ENCODE data around the gene C19orf53. TPM values are rescaled to one million over a fixed set of nuclear protein-coding genes. Genes with fewer than 3 reads are reported as not detected.
A peak's percentile ranks its signal among the peaks of the same experiment; 100 is the strongest.

The C19orf53 gene
- total and polyA plus RNA-seq, 2 donors (not counting 1 experiment from before 2014, with no cell fraction given) = 58.8 to 146 TPM

DNA sequence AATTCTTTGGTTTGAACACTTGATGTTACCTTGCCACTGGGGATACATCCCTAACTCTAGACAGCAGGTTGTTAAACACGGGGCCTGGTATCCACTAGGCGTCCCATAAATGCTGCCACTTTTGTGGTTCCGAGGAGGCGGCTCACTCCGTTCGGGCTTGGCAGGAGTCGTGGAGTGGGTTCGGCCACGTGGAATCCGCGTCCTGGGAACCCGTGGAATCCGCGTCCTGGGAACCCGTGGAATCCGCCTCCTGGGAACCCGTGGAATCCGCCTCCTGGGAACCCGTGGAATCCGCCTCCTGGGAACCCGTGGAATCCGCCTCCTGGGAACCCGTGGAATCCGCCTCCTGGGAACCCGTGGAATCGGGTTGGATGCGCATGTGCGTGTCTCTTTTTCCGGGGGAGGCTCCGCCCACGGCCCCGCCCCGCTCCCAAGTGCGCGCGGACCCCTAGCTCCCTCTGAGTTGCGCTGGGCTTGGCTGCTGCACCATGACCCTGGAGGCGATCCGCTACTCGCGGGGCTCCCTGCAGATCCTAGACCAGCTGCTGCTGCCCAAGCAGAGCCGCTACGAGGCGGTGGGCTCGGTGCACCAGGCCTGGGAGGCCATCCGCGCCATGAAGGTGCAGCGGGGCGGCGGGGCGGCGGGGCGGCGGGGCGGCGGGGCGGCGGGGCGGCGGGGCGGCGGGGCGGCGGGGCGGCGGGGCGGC, 10.0 kb upstream of the C19orf53 start, which contains the start of gene MRI1:
MRI1 (plus strand) TSS at position 422 of the 707 bp plus-strand sequence; CDS start at position 489, 67 bp downstream.
- peaks cover 10% of the 10 kb centered on the region for H3K36me3 ChIP-seq (ENCODE audit: control insufficient read depth, insufficient read depth, low read length)
- H3K27ac ChIP-seq (ENCODE audit: insufficient read depth, low read length) = peak within 1 kb of the TSS; percentile 50

GRCh38 chr19:13764821-13765394, 9.3 kb upstream of the C19orf53 start:
- Histone ChIP-seq H3K79me2 (ENCODE audit: control insufficient read depth, insufficient read depth, low read length) (peaks cover 7% of the 10 kb centered on the region), H4K20me1 (ENCODE audit: control insufficient read depth, extremely low read depth, insufficient read depth, low read length) (no peaks in the 10 kb centered on the region), H3K9me3 (ENCODE audit: control insufficient read depth, insufficient read depth, low read depth, low read length) (no peaks in the 10 kb centered on the region), H2AFZ (ENCODE audit: low read length) (no peak overlapping the region), H3K4me2 (ENCODE audit: extremely low read depth, insufficient read depth, low read length) (peak overlapping the region; percentile 73), H3K9ac (ENCODE audit: insufficient read depth, low read length) (peak overlapping the region; percentile 52), H3K27ac (ENCODE audit: insufficient read depth, low read length) (no peak overlapping the region), H3K4me1 (ENCODE audit: control insufficient read depth, extremely low read depth, insufficient read depth, low read length) (peaks cover 4% of the 10 kb centered on the region), H3K27me3 (ENCODE audit: control insufficient read depth, insufficient read depth, low read length) (no peaks in the 10 kb centered on the region), H3K36me3 (ENCODE audit: control insufficient read depth, insufficient read depth, low read length) (peaks cover 10% of the 10 kb centered on the region), H3K4me3 (replicated peaks in 1 of 4; ENCODE audit: control extremely low read depth in 1 of 4, insufficient read depth in 1 of 4, low read depth in 3 of 4, low read length in 4 of 4) (peak overlapping the region; percentile 49 to 78 (median 64))
- DNase-seq (ENCODE audit: low read depth in 2 of 2) = no peak
- TF ChIP-seq EZH2 (IDR thresholded peaks at IDR 0.05; ENCODE audit: low read length, missing control alignments) = no peak
- TF ChIP-seq, protein P1, sequence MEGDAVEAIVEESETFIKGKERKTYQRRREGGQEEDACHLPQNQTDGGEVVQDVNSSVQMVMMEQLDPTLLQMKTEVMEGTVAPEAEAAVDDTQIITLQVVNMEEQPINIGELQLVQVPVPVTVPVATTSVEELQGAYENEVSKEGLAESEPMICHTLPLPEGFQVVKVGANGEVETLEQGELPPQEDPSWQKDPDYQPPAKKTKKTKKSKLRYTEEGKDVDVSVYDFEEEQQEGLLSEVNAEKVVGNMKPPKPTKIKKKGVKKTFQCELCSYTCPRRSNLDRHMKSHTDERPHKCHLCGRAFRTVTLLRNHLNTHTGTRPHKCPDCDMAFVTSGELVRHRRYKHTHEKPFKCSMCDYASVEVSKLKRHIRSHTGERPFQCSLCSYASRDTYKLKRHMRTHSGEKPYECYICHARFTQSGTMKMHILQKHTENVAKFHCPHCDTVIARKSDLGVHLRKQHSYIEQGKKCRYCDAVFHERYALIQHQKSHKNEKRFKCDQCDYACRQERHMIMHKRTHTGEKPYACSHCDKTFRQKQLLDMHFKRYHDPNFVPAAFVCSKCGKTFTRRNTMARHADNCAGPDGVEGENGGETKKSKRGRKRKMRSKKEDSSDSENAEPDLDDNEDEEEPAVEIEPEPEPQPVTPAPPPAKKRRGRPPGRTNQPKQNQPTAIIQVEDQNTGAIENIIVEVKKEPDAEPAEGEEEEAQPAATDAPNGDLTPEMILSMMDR (conservative IDR thresholded peaks at IDR 0.05 in 1 of 2, IDR thresholded peaks at IDR 0.05 in 1 of 2; ENCODE audit: low read depth in 1 of 2, low read length in 2 of 2) = no peak

More for the DNA sequence above, 10.0 kb upstream of the C19orf53 start, which contains the start of gene MRI1:
- peaks cover 4% of the 10 kb centered on the region for H3K4me1 ChIP-seq (ENCODE audit: control insufficient read depth, extremely low read depth, insufficient read depth, low read length)
- H3K4me3 ChIP-seq (replicated peaks in 1 of 4; ENCODE audit: control extremely low read depth in 1 of 4, insufficient read depth in 1 of 4, low read depth in 3 of 4, low read length in 4 of 4) = peak within 1 kb of the TSS; percentile 49 to 78 (median 64)
- H4K20me1 ChIP-seq (ENCODE audit: control insufficient read depth, extremely low read depth, insufficient read depth, low read length) = no peaks in the 10 kb centered on the region
- peaks cover 7% of the 10 kb centered on the region for H3K79me2 ChIP-seq (ENCODE audit: control insufficient read depth, insufficient read depth, low read length)
- H3K9me3 ChIP-seq (ENCODE audit: control insufficient read depth, insufficient read depth, low read depth, low read length) = no peaks in the 10 kb centered on the region
- peak within 1 kb of the TSS; percentile 73 for H3K4me2 ChIP-seq (ENCODE audit: extremely low read depth, insufficient read depth, low read length)
- peak within 1 kb of the TSS; percentile 69 for H2AFZ ChIP-seq (ENCODE audit: low read length)
- H3K27me3 ChIP-seq (ENCODE audit: control insufficient read depth, insufficient read depth, low read length) = no peaks in the 10 kb centered on the region
- H3K9ac ChIP-seq (ENCODE audit: insufficient read depth, low read length) = peak within 1 kb of the TSS; percentile 75
- TF ChIP-seq, protein P1 (conservative IDR thresholded peaks at IDR 0.05 in 1 of 2, IDR thresholded peaks at IDR 0.05 in 1 of 2; ENCODE audit: low read depth in 1 of 2, low read length in 2 of 2) = no peak
- TF ChIP-seq EZH2 (IDR thresholded peaks at IDR 0.05; ENCODE audit: low read length, missing control alignments) = no peak
- peak; percentile 66 to 72 for DNase-seq (ENCODE audit: low read depth in 2 of 2)

DNA sequence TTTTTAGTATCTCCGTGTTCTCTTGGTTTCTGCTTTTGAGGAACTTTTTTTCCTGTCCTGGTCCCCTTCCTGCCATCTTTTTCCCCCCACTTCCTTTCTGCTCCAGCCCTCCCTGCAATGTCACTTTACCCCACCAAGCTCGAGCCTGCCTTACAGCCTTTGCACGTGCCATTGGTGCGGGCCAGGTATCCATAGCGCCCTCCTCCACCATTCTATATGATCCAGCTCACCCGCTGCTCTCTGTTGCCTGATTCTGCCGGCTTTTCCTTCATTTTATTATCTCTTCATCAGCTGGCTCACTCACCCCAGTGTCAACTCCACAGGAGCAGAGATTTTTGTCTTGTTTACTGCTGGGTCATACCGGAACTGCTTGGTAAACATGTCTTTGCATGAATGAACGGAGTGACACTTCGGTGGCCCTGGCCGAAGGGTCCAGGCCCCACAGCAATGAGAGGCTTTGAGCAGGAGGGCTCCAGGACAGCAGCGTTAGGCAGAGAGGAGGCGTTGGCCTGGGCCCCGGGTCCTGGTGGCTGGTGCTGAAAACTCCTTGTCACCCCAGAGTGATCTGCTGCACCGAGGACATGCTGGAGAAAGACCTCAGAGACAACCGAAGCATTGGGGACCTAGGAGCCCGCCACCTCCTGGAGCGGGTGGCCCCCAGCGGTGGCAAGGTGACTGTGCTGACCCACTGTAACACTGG, 8.7 kb upstream of the C19orf53 start:
- Histone ChIP-seq H3K9me3 (ENCODE audit: control insufficient read depth, insufficient read depth, low read depth, low read length) (no peaks in the 10 kb centered on the region), H3K27me3 (ENCODE audit: control insufficient read depth, insufficient read depth, low read length) (no peaks in the 10 kb centered on the region), H3K36me3 (ENCODE audit: control insufficient read depth, insufficient read depth, low read length) (peaks cover 10% of the 10 kb centered on the region), H3K4me2 (ENCODE audit: extremely low read depth, insufficient read depth, low read length) (peak overlapping the region; percentile 73), H2AFZ (ENCODE audit: low read length) (no peak overlapping the region), H3K4me1 (ENCODE audit: control insufficient read depth, extremely low read depth, insufficient read depth, low read length) (peaks cover 4% of the 10 kb centered on the region), H4K20me1 (ENCODE audit: control insufficient read depth, extremely low read depth, insufficient read depth, low read length) (no peaks in the 10 kb centered on the region), H3K9ac (ENCODE audit: insufficient read depth, low read length) (no peak overlapping the region), H3K27ac (ENCODE audit: insufficient read depth, low read length) (no peak overlapping the region), H3K79me2 (ENCODE audit: control insufficient read depth, insufficient read depth, low read length) (peaks cover 7% of the 10 kb centered on the region), H3K4me3 (replicated peaks in 1 of 4; ENCODE audit: control extremely low read depth in 1 of 4, insufficient read depth in 1 of 4, low read depth in 3 of 4, low read length in 4 of 4) (peak overlapping the region; percentile 49 to 78 (median 64))
- TF ChIP-seq, protein P1 (conservative IDR thresholded peaks at IDR 0.05 in 1 of 2, IDR thresholded peaks at IDR 0.05 in 1 of 2; ENCODE audit: low read depth in 1 of 2, low read length in 2 of 2) = no peak
- no peak for TF ChIP-seq EZH2 (IDR thresholded peaks at IDR 0.05; ENCODE audit: low read length, missing control alignments)
- no peak for DNase-seq (ENCODE audit: low read depth in 2 of 2)

Data from fibroblast of lung (primary cell).